GM21528 (cell line): ENCODE measurements around the gene NABP1.

Experiments used
- ATAC-seq: cut with Tn5 transposase; IDR thresholded peaks from one replicate; pipeline ENCODE4 v1.9.1; 2021; ENCODE audit warnings: mild to moderate bottlenecking, moderate library complexity; ENCODE audit not compliant: unreplicated experiment, low FRiP score

NABP1 gene

DNA sequence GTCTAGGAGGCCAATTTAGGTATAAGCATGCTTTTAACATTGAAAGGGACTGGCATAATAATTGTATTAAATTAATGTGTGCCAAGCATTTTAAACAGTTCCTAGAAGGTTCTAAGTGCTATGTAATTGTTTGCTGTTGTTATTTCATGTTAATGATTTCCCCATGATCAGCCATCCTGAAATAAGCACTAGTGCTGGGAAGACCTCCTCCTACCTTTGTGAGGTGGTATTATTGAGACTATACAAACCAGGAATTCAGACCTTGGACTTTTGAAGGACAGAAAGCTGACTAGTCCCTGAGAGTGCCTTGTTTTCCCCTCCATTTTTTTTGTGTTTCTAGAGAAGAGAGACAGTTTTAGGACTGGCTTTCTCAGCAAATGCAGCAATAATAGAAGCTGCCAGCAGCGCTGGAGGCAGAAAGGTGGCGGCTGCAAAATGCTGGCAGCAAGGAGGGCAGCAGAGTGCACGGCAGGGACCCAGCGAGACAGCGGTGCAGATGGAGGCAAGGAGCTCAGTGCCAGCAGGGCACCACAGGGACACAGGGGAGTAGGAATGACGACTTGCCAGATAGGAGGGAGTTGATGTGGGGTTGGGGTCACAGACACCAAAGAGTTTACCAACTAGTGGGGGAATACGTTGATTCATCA, 25.3 kb downstream of the NABP1 start:
- ATAC-seq: no peak

DNA sequence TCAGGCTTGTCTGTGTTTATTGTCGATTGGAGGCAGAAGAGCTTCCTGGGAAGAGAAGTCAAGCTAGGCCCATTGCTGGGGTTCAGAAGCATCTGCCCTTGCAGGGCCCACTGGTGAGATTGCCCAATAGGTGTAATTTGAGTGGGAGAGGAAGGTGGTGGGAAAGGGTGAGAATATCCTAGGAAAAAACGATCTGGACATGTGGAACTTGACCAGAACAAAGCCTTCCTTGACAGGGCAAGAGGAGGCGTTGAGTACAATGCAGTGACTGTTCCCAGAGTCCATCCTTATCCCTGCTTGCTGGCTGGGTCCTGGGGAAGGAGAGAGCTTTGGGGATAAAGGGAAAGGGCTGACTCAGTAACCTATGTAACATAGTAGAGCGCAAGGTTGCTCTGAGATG, 27.1 kb downstream of the NABP1 start:
- ATAC-seq: no peak

DNA sequence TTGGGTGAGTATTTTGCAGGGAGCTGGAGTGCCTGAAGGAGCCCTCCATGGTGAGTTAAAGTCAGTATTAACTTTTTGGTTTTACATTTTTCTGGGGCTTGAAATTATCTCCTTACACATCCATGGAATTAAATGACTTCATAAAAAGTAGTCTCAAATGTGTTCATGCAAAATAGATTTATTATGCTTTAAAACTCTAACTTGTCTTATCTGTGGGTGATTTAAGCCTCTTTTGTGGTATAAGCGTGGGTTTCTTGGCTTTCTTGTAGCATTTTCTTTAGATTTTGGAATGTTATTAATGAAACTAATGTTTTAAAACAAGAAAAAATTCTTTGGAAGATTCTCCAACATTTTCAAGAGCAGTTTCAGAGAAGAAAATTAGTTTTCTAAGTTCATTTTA, 27.8 kb downstream of the NABP1 start:
- ATAC-seq: no peak

DNA sequence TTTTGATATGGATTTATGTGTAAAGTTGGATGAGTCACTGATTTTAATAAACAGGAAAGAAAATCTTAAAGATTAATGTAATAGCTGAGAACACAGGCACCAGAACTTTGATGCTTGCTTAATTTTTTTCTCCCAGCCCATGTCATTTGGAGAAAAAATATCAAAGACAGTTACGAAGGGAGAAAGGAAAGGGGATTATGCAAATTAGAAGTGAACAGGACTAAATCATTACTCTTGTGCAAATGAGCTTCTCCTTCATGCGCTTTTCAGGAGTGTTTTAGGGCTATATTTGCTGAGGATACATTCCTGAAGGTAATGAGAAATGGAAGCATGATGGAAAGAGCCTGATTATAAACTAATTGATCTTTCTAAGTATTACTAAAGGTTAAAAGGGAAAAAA, 28.9 kb downstream of the NABP1 start:
- no peak for ATAC-seq

DNA sequence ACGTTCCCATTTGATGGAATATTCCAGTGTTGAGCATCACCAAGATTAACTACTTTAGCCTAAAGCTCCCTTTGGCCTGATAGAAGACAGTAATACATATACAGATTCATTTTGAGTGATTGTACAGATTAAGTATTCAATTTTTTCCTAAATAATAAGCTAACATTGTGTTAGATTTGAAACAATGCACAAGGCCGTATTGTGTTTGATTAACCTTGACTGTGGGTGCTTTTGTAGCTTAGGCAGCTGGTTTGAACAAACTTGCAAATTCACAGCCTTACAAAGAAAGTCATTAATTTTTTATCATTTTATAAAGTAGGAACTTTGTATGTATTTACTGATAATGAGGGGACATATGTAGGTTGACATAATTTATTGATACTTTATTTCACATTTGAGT, 29.6 kb downstream of the NABP1 start:
- no peak for ATAC-seq

DNA sequence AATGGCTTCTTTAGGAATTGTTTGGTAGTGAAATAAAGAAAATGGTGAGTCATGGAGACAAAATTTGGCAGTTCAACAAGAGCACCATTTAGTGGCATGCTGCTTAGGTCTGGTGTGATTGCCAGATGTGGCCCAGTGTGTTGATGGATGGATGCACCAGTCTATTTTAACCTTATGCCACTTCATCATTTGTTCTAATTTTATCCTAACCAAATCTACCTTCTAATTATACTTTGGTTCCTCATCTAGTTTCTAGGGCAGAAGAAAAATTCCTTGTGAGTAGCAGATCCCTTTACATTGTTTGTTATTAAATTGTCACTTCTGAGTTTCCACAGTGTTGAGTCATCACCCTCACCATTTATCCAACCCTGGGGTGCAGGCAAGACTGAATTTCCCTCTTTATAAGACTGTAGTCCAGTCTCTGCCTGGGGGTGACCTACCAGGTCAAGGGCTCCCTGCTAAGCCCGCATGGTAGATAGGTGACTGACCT, 32.5 kb downstream of the NABP1 start:
- no peak for ATAC-seq

DNA sequence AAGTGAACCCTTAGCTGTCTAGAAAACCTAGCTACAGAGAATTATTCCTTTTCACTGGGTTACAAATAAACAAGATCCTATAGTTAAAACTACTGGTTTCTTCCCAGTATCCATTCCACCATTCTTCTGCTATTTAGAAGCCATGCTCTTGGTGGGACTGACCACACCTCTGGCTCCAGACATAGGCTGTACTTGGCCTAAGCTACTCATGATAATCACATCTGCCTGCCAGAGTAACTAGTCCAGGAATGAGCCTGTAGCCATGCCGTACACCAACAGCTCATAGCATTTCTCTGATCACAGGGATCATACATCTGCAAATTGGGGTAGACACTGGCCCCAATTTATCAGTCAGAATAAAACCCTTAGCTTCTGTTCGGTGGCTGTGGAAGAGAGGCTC, 33.7 kb downstream of the NABP1 start:
- no peak for ATAC-seq

DNA sequence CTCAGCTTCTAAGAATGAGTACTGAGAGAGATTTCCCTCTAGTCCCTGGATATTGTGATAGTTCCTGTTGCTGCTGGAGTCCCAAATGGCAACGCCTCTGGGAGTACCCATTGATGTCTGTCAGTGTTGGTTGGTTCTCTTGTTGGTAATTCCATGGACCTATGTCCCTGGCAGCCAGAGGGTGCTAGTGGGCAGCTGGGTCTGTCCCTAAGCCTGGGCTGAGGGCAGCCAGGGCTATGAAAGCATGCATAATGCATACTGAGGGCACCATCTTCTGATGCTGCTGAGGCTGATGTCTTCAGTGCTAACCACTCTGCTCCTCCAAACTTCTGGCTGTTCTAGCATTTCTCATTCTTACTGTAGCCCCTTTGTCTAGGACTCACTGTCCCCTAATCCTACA, 35.9 kb downstream of the NABP1 start:
- no peak for ATAC-seq

DNA sequence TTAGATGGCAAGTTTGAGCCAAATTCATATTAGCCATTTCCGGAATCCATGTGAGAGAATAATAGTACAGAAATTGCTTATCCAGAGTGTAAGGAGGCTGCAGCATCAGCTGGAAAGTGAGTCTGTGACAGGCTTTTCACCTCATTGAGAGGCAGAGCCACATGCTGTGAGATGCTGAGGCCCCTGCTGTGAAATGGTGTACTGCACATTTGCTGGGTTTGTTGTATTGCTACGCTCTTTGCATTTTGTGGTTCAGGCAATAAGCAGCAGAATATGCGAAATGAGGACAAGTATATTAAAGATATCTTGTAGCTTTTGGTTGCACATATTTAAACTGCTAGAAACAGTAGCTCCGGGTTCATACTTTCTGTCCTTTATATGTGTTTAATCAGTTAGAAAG, 37.0 kb downstream of the NABP1 start:
- no peak for ATAC-seq

DNA sequence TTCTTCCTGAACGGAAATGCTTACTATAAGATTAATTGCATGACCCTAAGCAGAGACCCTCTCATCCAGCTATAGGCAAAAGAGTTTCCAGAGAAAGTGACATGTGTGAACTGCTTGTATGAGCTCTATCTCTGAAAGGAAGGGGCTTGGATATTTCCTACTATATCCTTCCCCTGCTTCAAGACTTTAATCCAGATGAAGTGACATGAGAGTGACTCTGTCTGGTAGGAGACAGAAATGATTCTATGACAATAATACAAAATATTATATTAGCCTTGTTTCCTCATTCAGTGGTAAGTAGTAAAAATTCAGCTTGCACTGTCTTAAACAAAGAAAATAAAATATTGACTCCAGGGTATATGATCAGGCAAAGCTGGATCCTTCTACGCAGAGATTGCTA, 37.5 kb downstream of the NABP1 start:
- ATAC-seq: no peak

DNA sequence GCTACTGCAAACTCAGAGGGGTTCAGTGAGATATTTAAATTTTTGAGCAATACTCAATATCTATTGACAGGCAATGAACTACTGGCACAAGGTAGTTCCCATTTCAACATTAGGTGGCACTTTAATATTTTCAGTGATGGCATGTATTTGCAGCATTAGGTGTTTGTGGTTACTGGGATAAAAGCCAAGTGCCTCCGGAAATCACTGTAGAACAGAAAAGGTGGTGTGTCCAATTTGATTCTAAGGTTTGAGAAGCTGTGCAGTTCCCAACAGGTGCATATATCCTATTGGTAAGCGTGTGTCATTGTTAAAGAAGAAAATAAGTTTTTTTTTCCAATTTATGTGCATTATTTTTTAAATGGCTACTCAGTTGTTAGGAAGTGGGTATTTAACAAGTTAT, 41.3 kb downstream of the NABP1 start:
- ATAC-seq: no peak

DNA sequence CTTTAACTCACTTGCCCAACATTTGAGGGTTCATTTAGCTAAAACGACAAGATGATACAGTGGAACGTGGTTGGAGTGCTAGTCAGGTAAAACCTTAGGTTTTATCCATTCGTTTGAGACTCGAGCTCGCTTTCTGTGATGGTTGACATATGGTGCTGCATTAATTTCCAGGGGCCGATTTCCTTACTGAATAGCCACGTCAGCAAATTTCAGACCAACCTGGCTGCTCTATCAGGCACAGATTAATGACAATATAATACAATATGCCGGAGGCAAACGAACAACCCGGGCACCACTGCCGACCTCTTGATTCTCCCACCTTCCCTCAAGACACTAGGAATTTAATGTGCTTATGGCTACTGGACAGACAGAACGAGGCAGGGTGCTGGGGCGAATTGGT, 42.0 kb downstream of the NABP1 start:
- no peak for ATAC-seq

DNA sequence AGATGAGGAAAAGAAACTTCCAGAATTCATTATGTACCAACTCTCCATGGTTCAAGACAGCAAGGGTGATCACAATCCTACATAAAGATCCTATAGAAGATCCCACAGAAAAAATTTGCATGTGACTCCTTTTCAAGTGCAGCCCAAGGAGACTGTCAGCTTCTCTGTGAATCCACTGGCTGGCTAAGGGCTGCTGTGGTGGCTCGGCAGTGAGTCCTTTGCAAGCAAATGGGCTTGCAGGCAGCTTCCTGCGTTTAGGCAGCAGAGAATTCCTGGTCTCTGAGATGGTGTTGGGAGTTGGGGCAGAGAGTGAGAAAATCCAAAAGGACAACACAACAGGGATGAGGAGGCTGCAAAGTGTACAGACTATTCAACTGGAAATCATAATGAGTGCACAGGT, 43.4 kb downstream of the NABP1 start:
- ATAC-seq: no peak

DNA sequence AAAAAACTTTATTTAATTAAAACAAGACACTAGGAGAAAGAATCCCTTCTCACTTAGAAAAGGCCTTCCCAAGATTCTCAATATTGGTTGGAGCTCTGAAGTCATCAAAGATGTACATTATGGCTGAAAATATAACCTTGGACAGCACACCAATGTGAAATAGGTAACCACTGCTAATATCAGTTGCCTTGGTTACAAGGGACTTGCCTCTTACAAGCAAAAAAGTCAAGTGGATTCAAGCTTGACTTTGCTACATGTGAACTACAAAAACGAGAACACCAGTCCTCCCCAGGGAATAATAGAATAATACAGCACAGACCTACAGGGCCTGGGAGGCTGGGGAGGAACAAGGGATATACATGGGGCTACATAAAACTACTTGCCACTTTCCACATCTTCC, 46.1 kb downstream of the NABP1 start:
- no peak for ATAC-seq

DNA sequence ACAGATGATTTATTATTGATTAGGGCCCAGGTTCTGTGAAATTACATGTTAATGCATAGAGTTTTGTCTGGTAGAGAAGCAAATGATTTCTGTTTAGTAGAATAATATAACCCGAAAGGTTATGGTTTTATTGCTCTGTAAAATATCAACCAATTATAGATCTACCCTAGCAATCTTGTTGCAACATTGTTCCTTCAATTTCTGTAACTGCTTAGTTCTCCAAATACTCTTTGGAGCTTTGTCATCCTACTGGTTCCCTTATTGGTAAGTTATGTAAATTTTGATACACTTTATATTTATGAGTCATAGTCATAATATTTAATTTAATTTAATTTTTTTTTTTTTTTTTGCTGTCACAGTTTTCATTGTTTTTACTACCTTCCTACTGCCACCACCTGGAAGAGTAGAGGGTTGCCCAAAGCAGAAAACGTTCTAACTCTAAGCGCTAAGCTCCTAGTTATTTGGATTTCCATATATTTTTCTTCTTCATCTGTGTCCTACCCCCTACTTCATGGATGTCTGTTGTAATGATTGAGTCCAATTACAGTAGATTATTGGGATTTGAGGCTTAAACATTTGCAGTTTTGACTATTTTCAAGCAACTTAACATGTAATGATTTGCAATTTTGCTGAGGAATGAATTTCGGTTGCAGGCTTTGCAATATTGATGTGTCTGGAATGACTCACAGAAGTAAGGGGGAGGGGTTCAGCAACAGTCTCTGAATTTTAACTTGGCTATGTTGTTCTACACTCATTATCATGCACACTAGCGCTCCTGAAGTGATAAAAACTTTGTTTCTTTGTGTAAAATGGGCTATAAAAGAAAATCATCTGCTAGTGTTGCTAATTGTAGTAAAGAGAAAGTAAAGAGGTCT, 51.1 kb downstream of the NABP1 start:
- no peak for ATAC-seq

DNA sequence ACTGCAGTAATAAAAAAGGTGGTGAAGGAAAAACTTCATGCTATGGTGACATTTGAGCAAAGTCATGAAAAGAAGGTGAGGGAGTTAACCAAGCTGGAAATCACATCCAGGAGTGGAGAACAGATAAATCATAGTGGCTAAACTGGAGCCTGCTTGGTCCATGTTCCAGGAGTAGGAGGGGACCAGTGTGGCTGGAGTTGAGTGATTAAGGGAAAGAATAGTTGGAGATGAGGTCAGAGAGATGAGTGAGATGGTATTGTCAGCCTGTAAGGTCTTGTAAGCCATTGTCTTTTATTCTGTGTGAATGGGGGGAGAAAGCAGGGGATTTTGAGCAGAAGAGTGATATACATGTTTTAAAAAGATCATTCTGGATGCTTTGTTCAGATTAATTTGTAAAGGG, 52.3 kb downstream of the NABP1 start:
- no peak for ATAC-seq
